ENCODE measurements around the gene MDH2.
"Not testable (repeated sequence)": the region's sequence is repeated elsewhere in the genome, so short reads cannot be mapped to it uniquely, and the experiment has no call there.

The MDH2 gene

DNA sequence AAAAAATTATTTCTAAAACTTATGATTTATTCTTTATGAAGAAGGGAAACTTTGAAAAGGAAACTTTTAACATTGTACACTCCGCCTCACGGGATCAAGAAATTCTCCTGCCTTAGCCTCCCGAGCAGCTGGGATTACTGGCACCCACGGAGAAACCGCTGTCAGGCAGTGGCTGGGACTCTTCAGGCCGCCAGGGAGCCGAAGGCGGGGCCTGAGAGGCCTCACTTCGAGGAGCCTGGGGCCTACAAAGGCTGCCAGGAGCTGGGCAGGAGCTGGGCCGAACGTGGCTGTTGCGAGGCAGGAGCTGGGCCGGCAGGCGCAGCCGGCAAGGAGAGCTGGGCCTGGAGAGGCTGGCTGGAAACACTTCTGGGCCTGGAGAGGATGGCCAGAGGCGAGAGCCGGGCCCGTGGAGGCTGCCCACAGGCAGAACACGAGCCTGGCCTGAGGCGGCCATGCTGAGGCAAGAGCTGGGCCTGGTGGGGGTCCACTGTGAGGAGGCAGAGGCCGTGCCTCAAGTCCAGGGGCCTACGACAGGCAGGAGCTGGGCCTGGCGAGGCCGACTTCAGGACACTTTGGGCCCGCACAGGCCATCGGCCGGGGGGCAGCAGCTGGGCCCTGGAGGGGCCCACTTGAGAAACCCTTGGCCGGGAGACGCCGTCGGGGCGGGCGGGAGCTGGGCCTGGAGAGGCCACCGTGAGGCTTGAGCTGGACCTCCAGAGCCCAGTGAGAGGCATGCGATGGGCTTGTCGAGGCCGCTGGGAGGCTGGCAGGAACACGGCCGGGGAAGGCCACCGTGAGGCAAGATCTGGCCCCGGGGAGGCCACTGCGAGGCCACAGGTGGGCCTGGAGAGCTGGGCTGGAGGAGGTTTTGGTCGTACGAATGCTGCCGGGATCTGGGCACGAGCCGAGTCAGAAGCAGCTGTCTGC, 23.7 kb downstream of the MDH2 start:
- DNase-seq (ENCODE audit: low read depth, low spot score), result no peak

GRCh38 chr7:76072243-76073148, 24.6 kb downstream of the MDH2 start:
- no peak for DNase-seq (ENCODE audit: low read depth, low spot score)

DNA sequence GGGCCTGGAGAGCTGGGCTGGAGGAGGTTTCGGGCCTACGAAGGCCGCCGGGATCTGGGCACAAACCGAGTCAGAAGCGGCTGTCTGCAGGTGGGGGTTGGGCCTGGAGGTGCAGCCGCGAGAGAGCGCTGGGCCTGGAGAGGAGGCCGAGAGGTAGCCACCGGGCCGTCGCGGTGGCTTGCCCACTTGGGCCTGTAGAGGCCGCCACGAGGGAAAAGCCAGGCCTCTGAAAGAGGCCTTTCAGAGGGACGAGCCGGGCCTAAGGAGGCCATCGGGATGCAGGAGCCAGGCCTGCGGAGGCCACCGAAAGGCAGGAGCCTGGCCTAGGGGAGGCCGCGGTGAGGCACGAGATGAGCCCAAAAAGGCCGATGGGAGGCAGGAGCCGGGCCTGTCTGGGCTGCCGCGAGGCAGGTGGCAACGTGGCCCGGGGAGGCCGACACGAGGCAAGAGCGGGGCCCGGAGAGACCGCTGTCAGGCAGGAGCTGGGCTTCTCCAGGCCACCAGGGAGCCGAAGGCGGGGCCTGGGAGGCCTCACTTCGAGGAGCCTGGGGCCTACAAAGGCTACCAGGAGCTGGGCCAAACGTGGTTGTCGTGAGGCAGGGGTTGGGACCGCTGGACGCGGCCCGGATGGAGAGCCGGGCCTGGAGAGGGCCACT, 25.6 kb downstream of the MDH2 start:
- DNase-seq (ENCODE audit: low read depth, low spot score), result no peak

GRCh38 chr7:76074306-76074971, 26.5 kb downstream of the MDH2 start:
- DNase-seq (ENCODE audit: low read depth, low spot score), result no peak

GRCh38 chr7:76074972-76075370, 27.1 kb downstream of the MDH2 start:
- no peak for DNase-seq (ENCODE audit: low read depth, low spot score)

DNA sequence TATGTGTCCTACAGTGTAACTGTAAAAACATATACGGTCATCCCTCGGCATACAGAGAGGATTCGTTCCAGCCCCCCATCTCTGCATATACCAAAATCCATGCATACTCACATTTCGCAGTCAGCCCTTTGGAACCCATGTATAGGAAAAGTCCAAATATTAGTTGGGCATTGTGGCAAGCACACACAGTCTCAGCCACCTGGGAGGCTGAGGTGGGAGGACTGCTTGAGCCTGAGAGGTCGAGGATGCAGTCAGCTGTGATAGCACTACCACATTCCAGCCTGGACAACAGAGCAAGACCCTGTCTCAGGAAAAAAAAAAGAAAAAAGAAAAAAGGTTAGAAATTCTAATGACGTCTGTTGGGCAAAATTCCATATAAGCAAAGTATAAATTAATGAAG, 29.1 kb downstream of the MDH2 start:
- DNase-seq (ENCODE audit: low read depth, low spot score), result no peak

DNA sequence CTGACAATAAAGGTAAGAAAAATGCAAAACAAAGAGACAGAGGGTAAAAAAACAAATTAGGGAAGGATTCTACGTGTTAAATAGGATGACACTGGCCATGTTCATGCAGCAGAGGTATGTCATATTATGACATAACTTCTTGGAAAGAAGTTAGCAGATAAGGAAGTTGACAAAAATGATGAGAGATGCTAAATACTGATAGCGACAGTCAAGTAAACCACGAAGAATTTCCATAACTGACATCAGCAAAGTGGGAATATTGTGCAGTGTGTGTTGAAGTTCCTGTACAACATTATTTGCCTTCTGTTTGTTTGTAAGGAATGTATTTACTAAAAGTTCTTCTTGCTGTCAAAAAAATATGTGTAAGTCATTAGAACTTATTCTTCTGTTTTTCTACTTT, 29.5 kb downstream of the MDH2 start:
- no peak for DNase-seq (ENCODE audit: low read depth, low spot score)

GRCh38 chr7:76080204-76080603, 32.3 kb downstream of the MDH2 start:
- DNase-seq (ENCODE audit: low read depth, low spot score), result no peak

- DNase-seq (ENCODE audit: low read depth, low spot score), result not testable (repeated sequence)
Observed at GRCh38 chr7:76084115-76084514, 36.2 kb downstream of the MDH2 start.

GRCh38 chr7:76086070-76086469, 38.2 kb downstream of the MDH2 start:
- DNase-seq (ENCODE audit: low read depth, low spot score), result no peak

DNA sequence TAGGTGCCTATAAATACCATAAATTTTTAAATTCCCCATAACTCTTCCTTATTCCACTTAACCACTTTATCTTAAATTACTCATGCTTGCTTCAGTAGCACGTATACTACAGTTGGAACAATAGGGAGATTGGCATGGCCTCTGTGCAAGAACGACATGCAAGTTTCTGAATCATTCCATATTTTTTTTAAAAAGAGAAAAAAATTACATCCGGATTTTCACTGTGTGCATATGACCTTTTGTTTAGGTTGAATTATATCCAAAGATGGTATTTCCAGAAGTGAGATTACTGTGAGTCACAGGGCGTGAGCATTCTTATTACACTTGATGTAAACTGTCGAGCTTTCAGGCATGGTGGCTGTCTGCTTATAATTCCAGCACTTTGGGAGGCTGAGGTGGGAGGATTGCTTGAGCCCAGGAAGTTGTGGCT, 39.5 kb downstream of the MDH2 start:
- not testable (repeated sequence) for DNase-seq (ENCODE audit: low read depth, low spot score)

- no peak for DNase-seq (ENCODE audit: low read depth, low spot score)
Observed at GRCh38 chr7:76089865-76090475, 42.1 kb downstream of the MDH2 start.

- no peak for DNase-seq (ENCODE audit: low read depth, low spot score)
Observed at GRCh38 chr7:76091506-76091905, 43.6 kb downstream of the MDH2 start.

GRCh38 chr7:76093531-76093930, 45.6 kb downstream of the MDH2 start:
- DNase-seq (ENCODE audit: low read depth, low spot score), result not testable (repeated sequence)

GRCh38 chr7:76094326-76094725, 46.4 kb downstream of the MDH2 start:
- DNase-seq (ENCODE audit: low read depth, low spot score), result not testable (repeated sequence)

DNA sequence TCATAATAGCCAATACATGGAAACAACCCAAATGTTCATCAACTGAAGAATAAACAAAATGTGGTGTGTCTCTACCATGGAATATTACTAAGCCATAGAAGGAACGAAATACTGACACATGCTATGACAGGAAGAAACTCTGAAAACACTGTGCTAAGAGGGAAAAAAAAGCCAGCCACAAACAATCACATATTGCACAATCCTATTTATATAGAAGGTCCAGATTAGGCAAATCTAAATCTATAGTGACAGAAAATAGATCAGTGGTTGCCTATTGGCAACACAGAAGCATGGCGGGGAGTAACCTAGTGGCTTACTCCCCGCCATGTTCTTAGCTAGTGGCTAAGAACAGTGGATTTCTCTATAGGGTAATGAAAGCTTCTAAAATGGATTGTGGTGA, 48.0 kb downstream of the MDH2 start:
- DNase-seq (ENCODE audit: low read depth, low spot score), result no peak

DNA sequence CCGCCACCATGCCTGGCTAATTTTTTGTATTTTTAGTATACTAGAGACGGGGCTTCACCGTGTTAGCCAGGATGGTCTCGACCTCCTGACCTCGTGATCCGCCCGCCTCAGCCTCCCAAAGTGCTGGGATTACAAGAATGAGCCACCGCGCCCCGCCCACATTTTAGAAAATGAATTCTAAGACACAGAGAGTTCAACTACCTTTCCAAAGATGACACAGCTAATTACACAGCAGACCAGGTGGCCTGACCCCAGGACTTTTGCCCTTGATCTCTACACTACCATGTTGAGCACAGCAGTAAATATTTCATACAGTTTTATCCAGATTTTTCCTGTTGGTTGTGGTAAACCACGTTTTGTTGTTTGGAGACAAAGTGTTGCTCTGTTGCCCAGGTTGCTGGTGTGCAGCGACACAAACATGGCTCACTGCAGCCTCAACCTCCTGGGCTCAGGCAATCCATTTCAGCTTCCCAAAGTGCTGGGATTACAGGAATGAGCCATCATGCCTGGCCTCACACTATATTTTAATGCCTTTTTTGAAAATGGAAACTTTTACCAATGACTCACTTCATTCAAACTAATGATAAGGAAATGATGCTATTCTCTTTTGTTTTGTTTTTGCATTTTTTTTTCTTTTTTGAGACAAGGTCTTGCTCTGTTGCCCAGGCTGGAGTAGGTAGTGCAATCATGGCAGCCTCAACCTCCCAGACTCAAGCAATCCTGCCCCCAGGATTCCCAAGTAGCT, 54.0 kb downstream of the MDH2 start:
- DNase-seq (ENCODE audit: low read depth, low spot score), result not testable (repeated sequence)

DNA sequence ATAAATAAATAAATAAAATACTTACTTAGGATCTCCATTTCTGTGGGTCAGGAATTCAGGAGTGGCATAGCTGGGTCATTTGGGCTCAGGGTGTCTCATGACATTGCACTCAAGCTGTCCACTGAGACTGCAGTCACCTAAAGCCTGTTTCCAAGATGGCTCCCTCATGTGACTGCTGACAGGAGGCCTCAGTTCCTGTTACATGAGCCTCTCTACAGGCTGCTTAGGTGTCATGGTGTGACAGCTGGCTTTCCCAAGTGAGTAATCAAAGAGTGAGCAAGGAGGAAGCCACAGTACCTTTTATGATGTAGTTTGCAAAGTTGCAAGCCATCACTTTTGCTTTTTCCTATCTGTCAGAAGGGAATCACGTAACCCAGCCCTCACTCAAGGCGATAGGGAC, 55.9 kb downstream of the MDH2 start:
- DNase-seq (ENCODE audit: low read depth, low spot score), result not testable (repeated sequence)

GRCh38 chr7:76106130-76106529, 58.2 kb downstream of the MDH2 start:
- DNase-seq (ENCODE audit: low read depth, low spot score), result not testable (repeated sequence)

- no peak for DNase-seq (ENCODE audit: low read depth, low spot score)
Observed at GRCh38 chr7:76106893-76107292, 59.0 kb downstream of the MDH2 start.

Data from brain pericyte (primary cell).